Activated T-cell treated with anti-CD3 and anti-CD28 coated beads, Interleukin-2, amount 50 U/mL, for 48 hours (primary cell): ENCODE data around the gene DSG4.
"Not testable (repeated sequence)": the region's sequence is repeated elsewhere in the genome, so short reads cannot be mapped to it uniquely, and the experiment has no call there.

ENCODE experiments used
- DNase-seq, 2 experiments: peaks; one replicate each; pipeline ENCODE4 v3.0.0-alpha.2; 2020

The DSG4 gene, protein sequence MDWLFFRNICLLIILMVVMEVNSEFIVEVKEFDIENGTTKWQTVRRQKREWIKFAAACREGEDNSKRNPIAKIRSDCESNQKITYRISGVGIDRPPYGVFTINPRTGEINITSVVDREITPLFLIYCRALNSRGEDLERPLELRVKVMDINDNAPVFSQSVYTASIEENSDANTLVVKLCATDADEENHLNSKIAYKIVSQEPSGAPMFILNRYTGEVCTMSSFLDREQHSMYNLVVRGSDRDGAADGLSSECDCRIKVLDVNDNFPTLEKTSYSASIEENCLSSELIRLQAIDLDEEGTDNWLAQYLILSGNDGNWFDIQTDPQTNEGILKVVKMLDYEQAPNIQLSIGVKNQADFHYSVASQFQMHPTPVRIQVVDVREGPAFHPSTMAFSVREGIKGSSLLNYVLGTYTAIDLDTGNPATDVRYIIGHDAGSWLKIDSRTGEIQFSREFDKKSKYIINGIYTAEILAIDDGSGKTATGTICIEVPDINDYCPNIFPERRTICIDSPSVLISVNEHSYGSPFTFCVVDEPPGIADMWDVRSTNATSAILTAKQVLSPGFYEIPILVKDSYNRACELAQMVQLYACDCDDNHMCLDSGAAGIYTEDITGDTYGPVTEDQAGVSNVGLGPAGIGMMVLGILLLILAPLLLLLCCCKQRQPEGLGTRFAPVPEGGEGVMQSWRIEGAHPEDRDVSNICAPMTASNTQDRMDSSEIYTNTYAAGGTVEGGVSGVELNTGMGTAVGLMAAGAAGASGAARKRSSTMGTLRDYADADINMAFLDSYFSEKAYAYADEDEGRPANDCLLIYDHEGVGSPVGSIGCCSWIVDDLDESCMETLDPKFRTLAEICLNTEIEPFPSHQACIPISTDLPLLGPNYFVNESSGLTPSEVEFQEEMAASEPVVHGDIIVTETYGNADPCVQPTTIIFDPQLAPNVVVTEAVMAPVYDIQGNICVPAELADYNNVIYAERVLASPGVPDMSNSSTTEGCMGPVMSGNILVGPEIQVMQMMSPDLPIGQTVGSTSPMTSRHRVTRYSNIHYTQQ

DNA sequence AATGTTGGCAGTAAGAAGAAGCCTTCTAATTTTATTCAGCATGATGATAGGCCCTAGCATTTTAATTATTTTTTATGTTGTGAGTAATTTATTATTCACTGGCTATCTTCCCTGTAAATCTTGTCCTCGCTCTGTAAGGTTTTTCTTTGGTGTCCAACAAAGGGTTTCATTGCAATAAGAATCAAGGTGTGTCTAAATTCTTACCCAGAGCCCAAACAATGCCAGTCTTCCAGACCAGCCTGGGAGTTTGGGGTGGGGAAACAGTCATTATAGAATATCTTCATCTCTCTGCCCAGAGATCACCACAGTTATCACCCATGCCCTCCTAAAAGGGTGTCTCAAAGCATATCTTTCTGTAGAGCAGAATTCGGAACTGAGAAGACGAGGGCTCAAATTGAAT, at the start of gene DSG4:
TSS of gene DSG4 (plus strand) at position 301 of the 400 bp plus-strand sequence. CDS start 135 bp downstream, outside the sequence.
- no peak for DNase-seq

DNA sequence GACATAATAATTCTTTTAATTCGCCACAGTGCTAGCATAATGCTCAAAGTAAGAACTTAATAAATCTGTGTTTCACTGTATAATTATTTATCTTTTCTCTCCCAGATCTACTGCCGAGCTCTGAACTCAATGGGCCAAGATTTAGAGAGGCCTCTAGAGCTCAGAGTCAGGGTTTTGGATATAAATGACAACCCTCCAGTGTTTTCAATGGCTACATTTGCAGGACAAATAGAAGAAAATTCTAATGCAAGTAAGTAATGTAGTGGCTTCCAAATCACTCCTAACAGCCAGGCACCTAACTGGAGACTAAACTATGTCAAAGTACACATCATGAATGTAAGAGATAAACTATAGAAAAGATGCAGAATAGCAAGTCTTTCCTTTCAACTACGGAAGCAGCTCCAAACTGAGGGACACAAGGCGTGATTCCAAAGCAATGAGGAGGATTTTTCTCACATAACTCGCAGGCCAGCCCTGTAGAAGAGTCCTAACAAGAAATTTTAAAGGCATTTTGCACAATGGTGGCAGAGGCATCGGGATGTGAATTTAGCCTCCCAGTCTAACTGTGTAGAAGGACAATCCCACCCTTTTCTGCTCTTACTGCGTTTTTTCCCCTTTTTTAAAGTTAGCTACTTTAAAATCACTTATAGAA, 46.7 kb upstream of the DSG4 start:
- no peak for DNase-seq

DNA sequence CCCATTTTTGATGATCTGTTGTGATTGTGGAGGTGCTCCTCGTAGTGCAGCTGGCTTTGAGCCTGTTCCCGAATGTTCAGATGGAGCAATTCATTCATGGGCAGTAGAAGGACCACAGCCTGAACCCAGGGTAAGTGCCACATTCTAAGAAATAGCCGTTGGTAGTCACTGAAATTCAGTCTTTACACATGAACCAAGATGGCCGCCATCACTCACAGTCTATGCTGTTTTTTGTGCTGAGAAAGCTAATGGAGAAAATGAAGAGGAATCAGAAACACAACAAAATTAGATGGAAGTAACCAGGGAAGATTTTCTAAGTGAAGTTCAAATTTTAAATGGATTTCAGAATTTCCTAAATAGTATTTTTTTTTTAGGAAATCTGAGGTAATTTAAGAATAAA, 33.1 kb upstream of the DSG4 start:
- DNase-seq: no peak

DNA sequence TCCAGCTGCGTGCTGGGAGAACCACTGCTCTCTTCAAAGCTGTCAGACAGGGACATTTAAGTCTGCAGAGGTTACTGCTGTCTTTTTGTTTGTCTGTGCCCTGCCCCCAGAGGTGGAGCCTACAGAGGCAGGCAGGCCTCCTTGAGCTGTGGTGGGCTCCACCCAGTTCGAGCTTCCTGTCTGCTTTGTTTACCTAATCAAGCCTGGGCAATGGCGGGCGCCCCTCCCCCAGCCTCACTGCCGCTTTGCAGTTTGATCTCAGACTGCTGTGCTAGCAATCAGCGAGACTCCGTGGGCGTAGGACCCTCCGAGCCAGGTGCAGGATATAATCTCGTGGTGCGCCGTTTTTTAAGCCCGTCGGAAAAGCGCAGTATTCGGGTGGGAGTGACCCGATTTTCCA, 23.2 kb upstream of the DSG4 start:
- not testable (repeated sequence) for DNase-seq

DNA sequence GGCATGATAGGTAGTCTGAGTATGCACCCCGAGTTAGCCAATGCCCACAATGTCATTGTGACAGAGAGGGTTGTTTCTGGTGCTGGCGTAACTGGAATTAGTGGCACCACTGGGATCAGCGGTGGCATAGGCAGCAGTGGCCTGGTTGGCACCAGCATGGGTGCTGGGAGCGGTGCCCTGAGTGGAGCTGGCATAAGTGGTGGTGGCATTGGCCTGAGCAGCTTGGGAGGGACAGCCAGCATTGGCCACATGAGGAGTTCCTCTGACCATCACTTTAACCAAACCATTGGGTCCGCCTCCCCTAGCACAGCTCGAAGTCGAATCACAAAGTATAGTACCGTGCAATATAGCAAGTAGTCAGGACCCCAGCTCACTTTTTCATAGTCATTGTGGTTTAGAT, 21.6 kb upstream of the DSG4 start:
- no peak for DNase-seq

DNA sequence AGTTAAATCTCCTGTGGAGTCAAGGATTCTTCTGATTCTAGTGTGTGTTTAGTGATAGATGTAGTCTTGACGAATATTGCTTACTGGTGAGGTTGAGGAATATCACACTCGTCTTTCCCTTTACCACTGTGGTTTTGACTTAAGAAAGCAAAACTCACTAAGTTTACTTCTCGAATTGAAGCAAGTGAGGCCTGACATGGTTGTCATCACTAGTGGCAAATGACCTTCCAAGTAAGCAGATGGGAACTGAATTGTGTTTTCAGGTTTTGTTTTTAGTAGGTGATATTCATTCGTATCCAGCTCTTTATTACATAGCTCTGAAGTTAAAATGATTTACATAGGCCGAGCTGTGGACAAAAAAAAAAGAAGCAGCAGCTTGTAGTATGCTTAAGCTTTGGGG, 20.6 kb upstream of the DSG4 start:
- no peak for DNase-seq

DNA sequence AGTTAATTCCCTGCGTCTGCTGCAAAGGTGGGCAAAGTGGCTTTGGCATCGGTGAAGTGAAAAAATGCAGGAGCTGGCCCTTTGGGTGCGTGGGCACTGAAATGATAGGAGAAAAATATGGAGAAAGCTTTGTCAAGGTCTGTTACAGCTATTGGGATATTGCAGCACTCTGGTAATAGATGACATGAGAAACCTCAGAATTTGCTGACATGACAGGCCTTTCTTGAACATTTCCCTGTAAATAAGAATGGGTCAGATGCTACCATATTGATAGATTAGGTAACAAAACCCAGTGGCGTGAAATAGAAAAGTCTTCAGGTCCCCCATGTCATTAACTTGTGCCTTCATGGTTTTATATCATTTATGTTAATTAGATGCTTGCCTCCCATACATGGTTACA, 12.4 kb upstream of the DSG4 start:
- no peak for DNase-seq

DNA sequence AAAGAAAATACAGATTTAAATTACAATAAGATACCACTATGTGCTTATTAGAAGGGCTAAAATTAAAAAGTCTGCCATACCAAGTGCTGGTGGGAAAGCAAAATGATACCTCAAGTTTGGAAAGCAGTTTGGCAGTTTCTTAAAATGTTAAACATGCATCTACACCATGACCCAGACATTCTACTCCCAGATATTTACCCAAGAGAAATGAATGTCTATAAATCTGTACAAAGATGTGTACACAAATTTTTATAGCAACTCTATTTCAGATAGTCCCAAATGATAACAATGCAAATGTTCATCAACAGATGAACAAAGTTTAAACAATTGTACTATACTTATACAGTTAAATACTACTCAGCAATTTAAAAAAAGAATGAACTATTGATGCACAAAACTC, 7.1 kb upstream of the DSG4 start:
- DNase-seq: no peak

DNA sequence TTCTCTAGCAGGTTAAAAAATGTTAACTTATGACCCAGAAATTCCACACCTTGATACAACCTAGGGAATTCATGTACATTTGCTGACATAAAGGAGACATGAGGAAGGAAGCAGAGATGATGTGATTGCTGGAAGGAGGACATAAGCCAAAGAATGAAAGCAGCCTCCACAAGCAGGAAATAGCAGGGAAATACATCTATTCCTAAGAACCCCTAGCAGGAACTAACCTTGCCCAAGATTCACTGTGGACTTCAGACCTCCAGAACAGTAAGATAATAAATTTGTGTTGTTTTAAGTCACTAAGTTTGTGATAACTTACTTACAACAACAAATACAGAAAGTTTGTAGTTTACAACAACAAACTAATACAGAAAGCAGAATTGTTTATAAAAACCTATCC, 4.6 kb upstream of the DSG4 start:
- no peak for DNase-seq

DNA sequence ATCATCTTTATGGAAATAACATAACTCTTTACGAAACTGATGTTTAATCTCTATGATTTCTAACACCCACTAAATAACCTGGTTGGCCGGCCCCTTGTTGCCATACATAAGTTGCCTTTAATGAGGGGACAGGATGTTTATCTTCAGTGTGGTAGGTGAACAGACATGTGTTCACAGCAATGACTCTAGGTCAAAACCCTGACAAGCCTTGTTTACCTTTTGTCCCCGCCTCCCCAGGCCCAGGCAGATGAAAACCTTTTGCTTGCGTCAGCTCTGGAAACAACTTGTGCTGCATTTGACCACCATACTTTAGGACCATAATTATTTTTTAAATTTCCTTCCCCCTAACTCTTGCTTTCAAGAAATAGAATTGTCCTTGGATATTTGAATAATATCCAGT, 2.9 kb upstream of the DSG4 start:
- DNase-seq: no peak

DNA sequence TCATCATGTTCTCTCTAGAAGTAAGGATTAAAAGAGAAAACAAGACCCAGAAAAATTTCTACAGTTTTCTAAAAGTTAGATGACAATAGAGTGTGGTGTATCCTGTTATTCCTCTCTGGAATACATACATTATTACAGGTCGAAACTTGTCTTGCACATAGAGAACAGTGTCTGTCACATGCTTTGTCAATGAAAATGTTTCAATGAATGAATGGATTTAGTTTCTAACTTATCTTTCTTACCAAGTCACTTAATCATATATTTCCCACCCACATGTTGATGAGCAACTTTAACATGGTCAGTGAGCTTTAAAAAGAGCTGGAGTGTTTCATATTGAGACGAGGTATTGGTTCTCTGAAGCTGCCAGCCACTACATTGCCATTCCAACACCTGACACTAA, 4.3 kb downstream of the DSG4 start:
- no peak for DNase-seq

DNA sequence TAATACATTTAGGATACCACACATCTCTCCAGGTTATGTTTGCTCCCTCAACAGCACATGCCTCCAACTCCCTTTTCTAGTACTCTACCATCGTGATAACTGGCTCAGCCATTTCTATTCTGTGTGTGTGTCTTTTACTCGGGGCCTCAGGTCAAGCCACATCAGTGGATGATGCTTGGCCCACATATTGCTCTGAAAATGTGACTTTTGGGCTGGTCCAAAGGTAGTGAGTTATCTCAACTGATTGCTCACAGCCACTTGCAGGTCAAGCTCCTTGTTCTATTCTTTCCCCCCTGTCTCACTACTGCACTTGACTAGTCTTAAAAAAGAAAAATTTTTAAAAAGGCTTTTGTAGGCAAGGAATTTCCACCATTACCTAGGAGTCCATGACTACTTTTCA, 5.5 kb downstream of the DSG4 start:
- no peak for DNase-seq

DNA sequence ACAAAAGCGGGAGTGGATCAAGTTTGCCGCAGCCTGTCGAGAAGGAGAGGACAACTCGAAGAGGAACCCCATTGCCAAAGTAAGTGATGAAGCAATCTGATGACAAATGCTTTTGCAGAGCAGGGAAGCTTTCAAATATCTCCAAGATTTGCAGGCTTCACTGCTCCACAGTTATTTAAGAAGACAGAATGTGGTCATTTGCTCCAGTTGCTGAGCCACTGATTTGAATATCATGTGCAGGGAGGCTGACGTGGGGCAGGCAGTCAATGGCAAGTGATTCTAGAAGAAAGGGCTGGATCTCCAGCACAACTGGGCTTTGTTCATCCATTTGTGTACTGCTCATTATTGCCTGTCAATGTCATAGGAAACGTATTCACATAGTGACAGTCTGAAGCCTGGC, 10.2 kb downstream of the DSG4 start:
- DNase-seq: no peak

DNA sequence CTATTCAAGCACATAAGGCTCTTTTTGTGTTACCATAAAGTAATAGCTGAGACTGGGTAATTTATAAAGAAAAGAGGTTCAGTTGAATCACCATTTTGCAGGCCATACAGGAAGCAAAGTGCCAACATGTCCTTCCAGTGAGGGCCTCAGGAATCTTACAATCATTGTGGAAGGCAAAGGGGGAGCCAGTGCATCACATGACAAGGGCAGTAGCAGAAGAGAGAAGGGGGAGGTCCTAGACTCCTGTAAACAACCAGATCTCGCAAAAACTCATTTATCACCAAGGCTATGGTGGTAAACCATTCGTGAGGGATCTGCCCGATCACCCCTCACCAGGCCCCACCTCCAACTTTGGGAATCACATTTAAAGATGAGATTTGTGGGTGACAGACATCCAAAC, 16.7 kb downstream of the DSG4 start:
- no peak for DNase-seq

DNA sequence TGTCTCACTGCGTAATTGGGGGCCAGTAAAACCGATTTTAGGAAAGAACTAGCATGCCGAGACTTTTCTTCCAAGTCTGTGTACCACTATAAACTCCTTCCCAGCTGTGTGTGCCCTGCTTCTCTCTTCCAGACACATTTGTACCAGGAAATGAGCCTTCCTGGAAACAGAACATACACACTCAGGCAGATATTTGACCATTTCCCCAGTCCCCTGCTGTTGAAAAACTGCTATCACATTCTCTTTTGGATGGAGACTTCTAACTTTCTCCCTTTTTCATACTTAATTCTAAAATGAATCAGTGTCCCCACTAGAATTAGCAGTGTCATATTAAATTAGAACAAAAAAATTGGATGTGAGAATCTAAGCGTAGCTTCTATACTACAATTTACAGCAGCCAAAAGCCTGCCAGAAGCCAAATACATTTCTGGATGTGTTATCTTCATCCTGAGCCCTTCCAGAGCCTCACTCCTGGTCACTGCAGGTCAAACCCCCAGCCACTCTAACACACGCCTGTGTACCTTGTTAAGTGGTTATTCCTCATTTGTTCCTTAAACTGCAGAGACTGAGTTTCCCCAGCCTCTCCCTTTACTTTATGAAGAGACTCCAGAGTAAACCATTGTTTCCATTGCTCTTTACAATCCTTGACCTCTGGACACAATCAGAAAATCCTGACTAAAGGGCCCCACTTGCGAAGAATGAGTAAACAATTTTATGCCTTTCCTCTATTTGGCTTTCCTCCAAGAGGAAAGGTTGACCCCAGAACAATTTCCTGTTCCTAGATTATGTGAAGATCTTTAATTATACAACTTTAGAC, 20.4 kb downstream of the DSG4 start:
- DNase-seq: no peak

DNA sequence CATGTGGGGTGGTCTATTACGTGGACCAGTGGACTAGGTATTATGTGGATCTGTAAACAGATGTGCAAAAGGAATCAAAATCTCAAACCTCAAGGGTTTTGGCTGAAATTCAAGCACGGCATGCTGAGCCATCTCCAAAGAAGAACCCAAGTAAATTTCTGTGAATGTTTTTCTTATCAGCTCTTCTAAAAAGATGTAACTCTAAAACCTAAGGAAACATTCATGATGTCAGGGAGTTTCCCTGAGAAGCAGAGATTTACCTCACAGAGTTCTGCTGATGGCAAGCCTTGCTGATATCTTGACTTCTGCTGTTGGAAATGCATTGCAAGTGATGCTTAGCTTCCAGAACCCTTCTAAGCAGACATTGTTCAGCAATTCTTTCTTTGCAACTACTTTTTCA, 21.6 kb downstream of the DSG4 start:
- DNase-seq: no peak

DNA sequence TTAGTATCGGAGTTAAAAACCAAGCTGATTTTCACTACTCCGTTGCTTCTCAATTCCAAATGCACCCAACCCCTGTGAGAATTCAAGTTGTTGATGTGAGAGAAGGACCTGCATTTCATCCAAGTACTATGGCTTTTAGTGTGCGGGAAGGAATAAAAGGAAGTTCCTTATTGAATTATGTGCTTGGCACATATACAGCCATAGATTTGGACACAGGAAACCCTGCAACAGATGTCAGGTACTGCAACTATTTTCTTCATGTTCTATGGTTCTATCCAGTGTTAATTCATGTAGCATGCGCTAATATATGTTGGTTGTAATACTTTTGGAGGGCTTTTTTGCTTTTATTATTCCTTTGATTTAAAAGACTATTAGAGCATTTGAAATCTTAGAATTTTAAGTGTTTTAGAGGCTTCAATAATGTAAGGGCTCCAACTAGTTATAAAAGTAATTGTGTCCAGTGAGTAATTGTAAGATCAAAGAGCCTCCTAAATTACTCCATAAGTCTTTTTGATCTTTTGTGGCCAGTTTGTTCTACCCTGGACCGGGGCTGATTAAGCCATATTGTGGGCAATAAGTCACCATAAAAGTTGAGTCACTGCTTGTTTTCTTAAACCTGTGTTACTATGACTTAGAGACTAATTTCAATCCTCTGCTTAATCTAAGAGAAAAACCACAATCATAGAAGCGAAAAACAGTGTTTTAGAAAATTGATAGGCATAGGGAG, 22.9 kb downstream of the DSG4 start:
- DNase-seq: no peak

DNA sequence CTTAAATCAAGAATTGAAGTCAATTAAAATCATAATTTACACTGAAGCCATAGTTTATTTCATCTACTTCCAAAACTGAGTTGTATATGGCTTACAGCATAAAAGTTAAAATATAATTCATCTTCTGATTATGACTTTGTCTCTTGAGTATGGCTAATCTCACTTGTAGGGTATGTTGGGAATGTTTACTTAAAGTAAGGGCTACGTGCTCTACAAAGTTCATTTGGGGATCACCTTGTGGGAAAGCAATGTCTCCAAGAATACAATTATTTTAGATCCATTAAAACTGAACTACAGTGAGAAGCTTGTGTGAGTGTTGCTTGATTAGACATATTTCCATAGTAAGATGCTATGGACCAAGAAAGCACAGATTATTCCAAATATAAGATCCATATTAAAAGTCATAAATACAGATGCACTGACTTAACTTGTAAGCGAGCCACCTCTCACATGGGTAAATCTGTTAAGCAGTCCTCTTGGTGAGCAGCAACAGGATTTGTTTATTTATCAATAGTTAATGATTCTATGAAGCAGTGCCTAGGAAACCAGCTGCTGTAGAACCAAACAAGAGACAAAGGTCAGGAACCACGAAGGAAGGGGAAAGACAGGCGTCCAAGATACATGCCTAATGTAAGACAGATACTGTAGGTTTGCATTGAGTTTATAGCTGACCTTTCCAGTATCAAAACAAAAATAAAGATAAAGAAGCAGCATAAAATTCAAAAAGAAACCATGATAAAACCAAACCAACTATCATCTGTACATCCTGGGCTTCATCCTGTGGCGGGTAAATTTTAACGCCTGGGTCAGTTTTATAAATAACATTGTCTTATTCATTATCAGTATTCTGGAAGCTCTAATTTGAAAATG, 24.8 kb downstream of the DSG4 start:
- no peak for DNase-seq

DNA sequence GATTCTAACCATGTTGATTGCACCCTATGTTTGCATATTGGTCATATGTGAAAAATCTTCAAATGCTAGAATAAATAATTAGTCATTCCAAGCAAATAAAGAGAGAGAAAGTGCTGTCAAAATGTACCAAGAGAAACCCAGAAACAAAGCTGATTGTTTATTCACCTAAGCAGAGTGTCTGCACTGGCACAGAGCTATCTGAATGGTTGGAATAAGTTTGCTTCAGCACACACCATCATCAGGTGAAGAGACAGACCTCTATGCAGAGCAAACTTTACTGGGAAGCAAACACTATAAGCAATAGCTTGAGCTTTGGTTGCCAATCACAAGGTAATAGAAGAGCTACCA, 25.4 kb downstream of the DSG4 start:
- no peak for DNase-seq

DNA sequence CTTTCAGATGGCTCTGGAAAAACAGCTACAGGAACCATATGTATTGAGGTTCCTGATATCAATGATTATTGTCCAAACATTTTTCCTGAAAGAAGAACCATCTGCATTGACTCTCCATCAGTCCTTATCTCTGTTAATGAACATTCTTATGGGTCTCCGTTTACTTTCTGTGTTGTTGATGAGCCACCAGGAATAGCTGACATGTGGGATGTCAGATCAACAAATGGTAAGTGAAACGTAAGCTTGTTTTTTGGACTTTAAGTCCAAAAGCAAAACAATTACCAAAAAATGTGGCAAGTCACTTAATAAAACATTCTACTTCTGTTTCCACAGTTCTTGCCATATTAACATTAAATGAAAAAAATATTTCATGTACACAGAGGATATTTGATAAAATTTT, 26.8 kb downstream of the DSG4 start:
- no peak for DNase-seq

DNA sequence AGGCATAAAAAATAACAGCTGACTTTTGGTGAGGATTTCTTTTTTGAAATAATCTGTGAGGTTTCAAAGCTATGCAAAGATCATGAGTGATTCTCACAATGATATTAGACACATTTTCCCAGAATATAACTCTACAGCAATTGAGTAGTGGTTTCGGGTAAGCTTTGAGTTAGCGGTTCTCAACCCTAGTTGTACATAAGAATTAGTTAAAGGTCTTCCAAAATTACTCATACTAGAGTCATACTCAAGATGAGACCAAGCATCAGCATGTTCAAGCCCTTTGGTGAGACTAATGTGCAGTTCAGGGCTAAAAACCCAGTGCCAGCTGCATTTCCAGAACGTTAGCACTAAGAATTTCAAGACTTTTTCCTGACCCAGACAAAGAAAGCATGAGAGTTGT, 31.1 kb downstream of the DSG4 start:
- DNase-seq: no peak
